SK-N-SH (cell line): ENCODE measurements around the gene CEP162. TPM values are rescaled to one million over a fixed set of nuclear protein-coding genes. Genes with fewer than 3 reads are reported as not detected.
A peak's percentile ranks its signal among the peaks of the same experiment; 100 is the strongest.

Source experiments
- CTCF ChIA-PET: fragments of 300-600, 350-600 bp; formaldehyde crosslinking; extraction: SDS; loops from one replicate; lab custom pipeline; 2021; lab: Yijun Ruan, JAX
- POLR2A ChIA-PET: fragments of 350-600 bp; sonication (Branson Sonifier 250); formaldehyde crosslinking; extraction: SDS; loops from one replicate; lab custom pipeline; 2020; ENCODE audit warnings: antibody characterized with exemption, inconsistent platforms; lab: Yijun Ruan, JAX
- DNase-seq: peaks from one replicate; pipeline ENCODE4 v3.0.0; 2012
- H2AFZ ChIP-seq: fragments of 200-600 bp; sonication (generic); 2 replicates; pipeline ENCODE4 v1.8.1; 2016; ENCODE audit warnings: antibody characterized with exemption, mild to moderate bottlenecking, low read depth
- H3F3A ChIP-seq: fragments of 200-600 bp; sonication (generic); replicated peaks from 2 replicates; pipeline ENCODE3; 2016; ENCODE audit warnings: antibody characterized with exemption, mild to moderate bottlenecking; ENCODE audit not compliant: insufficient read depth
- H3K27ac ChIP-seq, 2 experiments: fragments of 200-500 bp in 1 of 2; fragments of 200-600 bp in 1 of 2; sonication (Bioruptor generic) in 1 of 2; sonication (generic), shearing (Covaris generic) in 1 of 2; 2 replicates each; pipeline versions ENCODE4 v1.5.1 to v1.6.1; 2014 to 2016; ENCODE audit warnings: low read depth in 2 of 2, inconsistent platforms in 1 of 2, low read length in 1 of 2, mild to moderate bottlenecking in 1 of 2, mixed read lengths in 1 of 2
- H3K27me3 ChIP-seq: fragments of 200-600 bp; sonication (generic), shearing (Covaris generic); 2 replicates; pipeline ENCODE4 v1.6.1; 2016; ENCODE audit warnings: mixed run types; ENCODE audit not compliant: insufficient read depth
- H3K36me3 ChIP-seq, 2 experiments: fragments of 200-500 bp in 1 of 2; fragments of 200-600 bp in 1 of 2; sonication (Bioruptor generic) in 1 of 2; sonication (generic) in 1 of 2; replicated peaks in 1 of 2; 2 replicates each; pipeline versions ENCODE3 to v1.5.1; 2014 to 2016; ENCODE audit warnings: low read length in 1 of 2, mild to moderate bottlenecking in 1 of 2; ENCODE audit not compliant: insufficient read depth in 2 of 2, control insufficient read depth in 1 of 2
- H3K4me1 ChIP-seq, 2 experiments: fragments of 200-500 bp in 1 of 2; fragments of 200-600 bp in 1 of 2; sonication (Bioruptor generic) in 1 of 2; sonication (generic), shearing (Covaris generic) in 1 of 2; 2 replicates each; pipeline versions ENCODE4 v1.5.1 to v1.6.1; 2014 to 2016; ENCODE audit warnings: low read depth in 1 of 2, low read length in 1 of 2, mixed run types in 1 of 2; ENCODE audit not compliant: insufficient read depth in 2 of 2, control insufficient read depth in 1 of 2
- H3K4me2 ChIP-seq: fragments of 200-600 bp; sonication (generic), shearing (Covaris generic); 2 replicates; pipeline ENCODE4 v1.6.1; 2017; ENCODE audit warnings: mixed run types
- H3K4me3 ChIP-seq, 2 experiments: fragments of 200-500 bp in 1 of 2; fragments of 200-600 bp in 1 of 2; sonication (Bioruptor generic) in 1 of 2; sonication (generic), shearing (Covaris generic) in 1 of 2; 2 replicates each; pipeline versions ENCODE4 v1.5.1 to v1.8.1; 2014 to 2016; ENCODE audit warnings: low read depth in 2 of 2, inconsistent platforms in 1 of 2, low read length in 1 of 2, mild to moderate bottlenecking in 1 of 2, mixed read lengths in 1 of 2, moderate library complexity in 1 of 2
- H3K79me2 ChIP-seq: fragments of 200-600 bp; sonication (generic); 2 replicates; pipeline ENCODE4 v1.8.1; 2017; ENCODE audit warnings: mild to moderate bottlenecking; ENCODE audit not compliant: insufficient read depth
- H3K9ac ChIP-seq: fragments of 200-600 bp; sonication (generic); 2 replicates; pipeline ENCODE4 v1.6.1; 2017; ENCODE audit warnings: mixed run types
- H3K9me2 ChIP-seq: fragments of 200-600 bp; sonication (generic); 2 replicates; pipeline ENCODE4 v1.6.1; 2017; ENCODE audit warnings: mixed run types
- H3K9me3 ChIP-seq: fragments of 200-600 bp; sonication (generic); 2 replicates; pipeline ENCODE4 v1.6.1; 2017; ENCODE audit warnings: mixed run types, mild to moderate bottlenecking, moderate library complexity
- H4K20me1 ChIP-seq: fragments of 200-600 bp; sonication (generic); 2 replicates; pipeline ENCODE4 v1.6.1; 2017; ENCODE audit warnings: mild to moderate bottlenecking, mixed run types; ENCODE audit not compliant: insufficient read depth
- CHD2 ChIP-seq: fragments of 150-350 bp; IDR thresholded peaks from 2 replicates; pipeline ENCODE4 v1.6.1; 2018; ENCODE audit warnings: low read length; ENCODE audit not compliant: partially characterized antibody
- CTCF ChIP-seq: fragments of 200-600 bp; sonication (generic); IDR thresholded peaks from 2 replicates; pipeline ENCODE4 v1.6.1; 2017; ENCODE audit warnings: antibody characterized with exemption, mild to moderate bottlenecking, moderate library complexity
- EP300 ChIP-seq, 2 experiments: IDR thresholded peaks; 2 replicates each; pipeline versions ENCODE4 v1.4.0 to v1.6.1; 2012; ENCODE audit warnings: borderline replicate concordance in 1 of 2, low read depth in 1 of 2, low read length in 1 of 2
- FOXJ3 ChIP-seq: sonication (generic); formaldehyde crosslinking; IDR thresholded peaks from 2 replicates; pipeline ENCODE4 v1.5.1; 2020; ENCODE audit warnings: mild to moderate bottlenecking, missing genetic modification reagents
- FOXM1 ChIP-seq: IDR thresholded peaks from 2 replicates; pipeline ENCODE4 v1.4.0; 2012; ENCODE audit warnings: low read depth, mild to moderate bottlenecking
- GATA2 ChIP-seq: sonication (generic); formaldehyde crosslinking; IDR thresholded peaks from 2 replicates; pipeline ENCODE4 v1.5.0; 2020; ENCODE audit warnings: mild to moderate bottlenecking, missing genetic modification reagents
- JUND ChIP-seq: IDR thresholded peaks from 2 replicates; pipeline ENCODE4 v1.4.0; 2012
- MEF2A ChIP-seq: IDR thresholded peaks from 2 replicates; pipeline ENCODE4 v1.4.0; 2012; ENCODE audit warnings: low read depth, borderline replicate concordance
- NFIC ChIP-seq: IDR thresholded peaks from 2 replicates; pipeline ENCODE4 v1.4.0; 2012; ENCODE audit warnings: borderline replicate concordance
- NRF1 ChIP-seq: IDR thresholded peaks from 2 replicates; pipeline ENCODE4 v1.6.1; 2012; ENCODE audit warnings: low read depth, mild to moderate bottlenecking, low read length
- PBX3 ChIP-seq: IDR thresholded peaks from 2 replicates; pipeline ENCODE4; 2012
- POLR2AphosphoS5 ChIP-seq: IDR thresholded peaks from 2 replicates; pipeline ENCODE4 v1.6.1; 2012; ENCODE audit warnings: low read depth, low read length
- RCOR1 ChIP-seq: fragments of 150-350 bp; IDR thresholded peaks from 2 replicates; pipeline ENCODE4 v1.6.1; 2017; ENCODE audit warnings: antibody characterized with exemption, low read length
- REST ChIP-seq: IDR thresholded peaks from 2 replicates; pipeline ENCODE4 v1.6.1; 2012; ENCODE audit warnings: mild to moderate bottlenecking, low read depth, low read length, moderate library complexity
- RFX5 ChIP-seq: IDR thresholded peaks from 2 replicates; pipeline ENCODE4 v1.6.1; 2012; ENCODE audit warnings: mild to moderate bottlenecking, improper control_type of control experiment, low read length
- RXRA ChIP-seq: IDR thresholded peaks from 2 replicates; pipeline ENCODE4 v1.4.0; 2012; ENCODE audit warnings: low read depth, mild to moderate bottlenecking, borderline replicate concordance
- SMC3 ChIP-seq: IDR thresholded peaks from 2 replicates; pipeline ENCODE4 v1.6.1; 2012; ENCODE audit warnings: low read depth, low read length, improper control_type of control experiment
- TAF1 ChIP-seq: IDR thresholded peaks from 2 replicates; pipeline ENCODE4 v1.6.1; 2012; ENCODE audit warnings: low read depth, mild to moderate bottlenecking, low read length, moderate library complexity, borderline replicate concordance
- TCF12 ChIP-seq: IDR thresholded peaks from 2 replicates; pipeline ENCODE4 v1.4.0; 2012
- TEAD4 ChIP-seq: IDR thresholded peaks from 2 replicates; pipeline ENCODE4 v1.4.0; 2012; ENCODE audit warnings: mild to moderate bottlenecking, borderline replicate concordance; ENCODE audit not compliant: insufficient read depth
- USF1 ChIP-seq: IDR thresholded peaks from 2 replicates; pipeline ENCODE4 v1.4.0; 2012; ENCODE audit warnings: low read depth, borderline replicate concordance
- WGBS: methylation state at CpG from one replicate; pipeline ENCODE4 v1.1.6; 2017; ENCODE audit warnings: low lambda C conversion rate; 5-methylcytosine and 5-hydroxymethylcytosine counted together
- polyA plus RNA-seq, 3 experiments: library from polyadenylated mRNA; depleted of rRNA; stranded (reverse); fragments of >200 nt; gene quantifications; 2 replicates each; pipeline ENCODE4 v1.2.3, GENCODE V29; 2012
- TF ChIP-seq, protein P1 (sequence below): fragments of 150-350 bp; IDR thresholded peaks from 2 replicates; pipeline ENCODE4 v1.6.1; 2017; ENCODE audit warnings: antibody characterized with exemption, low read length, low read depth, borderline replicate concordance
- TF ChIP-seq, protein P2 (sequence below): fragments of 150-350 bp; IDR thresholded peaks from 2 replicates; pipeline ENCODE4 v1.6.1; 2016; ENCODE audit warnings: mild to moderate bottlenecking, low read depth, low read length
- TF ChIP-seq, protein P3 (sequence below): IDR thresholded peaks from 2 replicates; pipeline ENCODE4 v1.4.0; 2012; ENCODE audit warnings: low read depth

The CEP162 gene
- polyA plus RNA-seq, 1 of the 3 experiments (the other 2 are of a cell fraction), result 1.2 TPM

- Histone ChIP-seq H3K36me3 (no peaks in the 10 kb centered on the region), H3K9ac (no peak overlapping the region), H3K4me2 (no peak overlapping the region), H3K9me3 (no peaks in the 10 kb centered on the region), H3F3A (peaks cover 4% of the 10 kb centered on the region), H3K27ac (no peak overlapping the region), H3K79me2 (no peaks in the 10 kb centered on the region), H4K20me1 (no peaks in the 10 kb centered on the region), H3K4me3 (no peak overlapping the region), H3K9me2 (no peaks in the 10 kb centered on the region), H2AFZ (no peak overlapping the region), H3K27me3 (no peaks in the 10 kb centered on the region), H3K4me1 (peaks cover 2 to 9% of the 10 kb centered on the region in 2 experiments; a peak in 2 of 4 replicates)
- DNase-seq, result peak; percentile 44
- WGBS, result 0% methylated on average over 1 of the region's 1 CpG
- ChIA-PET CTCF (interaction anchor here (1.0 kb wide), 1 partner anchor 16 kb away, joined by 4 read pairs; no protein-coding TSS in a partner anchor), POLR2A (no interaction called here)
- TF ChIP-seq RCOR1 (peak; percentile 74), POLR2AphosphoS5 (no peak; the same call in 1 of the 2 replicates), CHD2 (peak; percentile 36), EP300 (IDR thresholded peaks at IDR 0.05; ENCODE audit: borderline replicate concordance in 1 of 2, low read depth in 1 of 2, low read length in 1 of 2) (peak in 1 of 2 experiments; percentile 19; a peak in 1 of 4 replicates), TEAD4 (0 out of 2 replicates have a peak, but pooled peaks have one; percentile 14), FOXM1 (no peak), FOXJ3 (CRISPR knock-in tag) (no peak), SMC3 (no peak), JUND (no peak), NRF1 (no peak), CTCF (no peak), RXRA (no peak), USF1 (no peak), MEF2A (no peak), TAF1 (no peak), REST (no peak), PBX3 (no peak; the same call in 1 of the 2 replicates), TCF12 (peak; percentile 92), GATA2 (peak; percentile 58), NFIC (peak; percentile 11; the same call in 1 of the 2 replicates), RFX5 (no peak)
- TF ChIP-seq, protein P1, sequence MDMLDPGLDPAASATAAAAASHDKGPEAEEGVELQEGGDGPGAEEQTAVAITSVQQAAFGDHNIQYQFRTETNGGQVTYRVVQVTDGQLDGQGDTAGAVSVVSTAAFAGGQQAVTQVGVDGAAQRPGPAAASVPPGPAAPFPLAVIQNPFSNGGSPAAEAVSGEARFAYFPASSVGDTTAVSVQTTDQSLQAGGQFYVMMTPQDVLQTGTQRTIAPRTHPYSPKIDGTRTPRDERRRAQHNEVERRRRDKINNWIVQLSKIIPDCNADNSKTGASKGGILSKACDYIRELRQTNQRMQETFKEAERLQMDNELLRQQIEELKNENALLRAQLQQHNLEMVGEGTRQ, result no peak
- TF ChIP-seq, protein P2, sequence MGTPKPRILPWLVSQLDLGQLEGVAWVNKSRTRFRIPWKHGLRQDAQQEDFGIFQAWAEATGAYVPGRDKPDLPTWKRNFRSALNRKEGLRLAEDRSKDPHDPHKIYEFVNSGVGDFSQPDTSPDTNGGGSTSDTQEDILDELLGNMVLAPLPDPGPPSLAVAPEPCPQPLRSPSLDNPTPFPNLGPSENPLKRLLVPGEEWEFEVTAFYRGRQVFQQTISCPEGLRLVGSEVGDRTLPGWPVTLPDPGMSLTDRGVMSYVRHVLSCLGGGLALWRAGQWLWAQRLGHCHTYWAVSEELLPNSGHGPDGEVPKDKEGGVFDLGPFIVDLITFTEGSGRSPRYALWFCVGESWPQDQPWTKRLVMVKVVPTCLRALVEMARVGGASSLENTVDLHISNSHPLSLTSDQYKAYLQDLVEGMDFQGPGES, result no peak
- TF ChIP-seq, protein P3, sequence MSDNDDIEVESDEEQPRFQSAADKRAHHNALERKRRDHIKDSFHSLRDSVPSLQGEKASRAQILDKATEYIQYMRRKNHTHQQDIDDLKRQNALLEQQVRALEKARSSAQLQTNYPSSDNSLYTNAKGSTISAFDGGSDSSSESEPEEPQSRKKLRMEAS, result no peak
These were observed 124.4 kb downstream of the CEP162 start for GRCh38 chr6:84103029-84103428.
